Pancreas (tissue), 10 donors: ENCODE results near the gene MS4A6E. TPM values are rescaled to one million over a fixed set of nuclear protein-coding genes. Genes with fewer than 3 reads are reported as not detected.
"Not testable (repeated sequence)": the region's sequence is repeated elsewhere in the genome, so short reads cannot be mapped to it uniquely, and the experiment has no call there.

ENCODE experiments used
- ATAC-seq, 4 donors: fragments of 200-7000 bp; cut with Tn5 transposase; one replicate each; pipeline versions ENCODE4 v1.8.0 to v1.9.1; 2020; ENCODE audit warnings: mild to moderate bottlenecking in 4 of 4, moderate library complexity in 4 of 4
- DNase-seq, 6 donors: peaks; one replicate each; pipeline ENCODE4 v3.0.0-alpha.2; 2020
- FAIRE-seq: peaks from 2 replicates; lab custom pipeline; 2012; peaks lifted over from hg19 to GRCh38; lab: Jason Lieb, UNC
- H3K27ac ChIP-seq, 4 donors: fragments of 200-600 bp; sonication (generic); 1 replicate in 3 of 4; 2 replicates in 1 of 4; pipeline versions ENCODE4 v1.5.0 to v1.8.0; 2020
- H3K27me3 ChIP-seq, 4 donors: fragments of 200-600 bp; one replicate each; pipeline ENCODE4 v1.8.0; 2021
- H3K36me3 ChIP-seq, 3 donors: fragments of 200-600 bp; sonication (generic) in 1 of 3; one replicate each; pipeline versions ENCODE4 v1.5.0 to v1.8.0; 2020 to 2021
- H3K4me1 ChIP-seq, 3 donors: fragments of 200-600 bp; one replicate each; pipeline ENCODE4 v1.8.0; 2021
- H3K4me3 ChIP-seq, 4 donors: fragments of 200-600 bp; sonication (generic) in 2 of 4; one replicate each; pipeline versions ENCODE4 v1.5.0 to v1.8.0; 2020 to 2021
- H3K9me3 ChIP-seq, 4 donors: fragments of 200-600 bp; one replicate each; pipeline ENCODE4 v1.8.0; 2021
- CTCF ChIP-seq, 4 donors: fragments of 200-600 bp; sonication (generic) in 3 of 4; IDR thresholded peaks; one replicate each; pipeline versions ENCODE4 v1.5.0 to v1.8.0; 2021; ENCODE audit warnings: antibody characterized with exemption in 4 of 4
- WGBS, 2 donors: extraction: QIAGEN DNeasy Blood & Tissue Kit; methylation state at CpG; one replicate each; pipeline ENCODE4 v1.1.7; 2013; 5-methylcytosine and 5-hydroxymethylcytosine counted together
- intact Hi-C, 3 donors: fragments of 100-400 bp; cut with DNase I; formaldehyde crosslinking; loops; one replicate each; pipeline versions ENCODE4 v1.11.1 to v1.14.2; 2022
- polyA plus RNA-seq, 2 donors: library from polyadenylated mRNA; stranded (reverse); fragments of 200-250 nt; gene quantifications; one replicate each; pipeline ENCODE4 v1.2.3, GENCODE V29; 2013
- total RNA-seq, 6 donors: library from RNA; stranded (reverse); fragmentation: NEBNext Ultra II Directional in 4 of 6; extraction: Animal tissue kit (Norgen Biotek cat#: 25700) in 4 of 6; gene quantifications; one replicate each; pipeline versions ENCODE4 v1.2.1 to v1.2.4, GENCODE V29; 2021 to 2023
- donor health status: healthy with polysubstance abuse.
- donor health status: DM: no; HTN: no; CAD: no; lungs with moderate emphysema.
- donor health status: DM: no; HTN: no; CAD: no.
- donor health status: control.
- donor health status: control.
- donor health status: Bipolar disorder and iron deficiency.
- donor health status: DM: yes; HTN: yes; CAD: no.
- donor health status: DM: no; HTN: no; CAD: no.
- donor health status: DM: no; HTN: no; CAD: no.
- donor health status: DM: yes; HTN: yes; CAD: no.

MS4A6E gene
- total and polyA plus RNA-seq, 8 donors = not detected

- Histone ChIP-seq H3K27ac (no peak overlapping the region), H3K36me3 (no peaks in the 10 kb centered on the region), H3K4me1 (no peaks in the 10 kb centered on the region), H3K27me3 (no peaks in the 10 kb centered on the region), H3K4me3 (no peak overlapping the region), H3K9me3 (no peaks in the 10 kb centered on the region)
- peak in 4 of 6 donors; percentile 33 to 74 (median 47) for DNase-seq
- peak; percentile 58 to 75 (median 58) for TF ChIP-seq CTCF (IDR thresholded peaks at IDR 0.05)
- intact Hi-C loops = loop anchor here in 2 of 3 donors (10.0 kb wide), 2 partner anchors 121 to 251 kb away; no protein-coding TSS in a partner anchor
- WGBS, 2 donors = 46 to 55% methylated on average over 7 of the region's 7 CpGs
- ATAC-seq = peak; percentile 75 to 97 (median 94)
- no peak for FAIRE-seq
These were observed 36.8 kb downstream of the MS4A6E start for GRCh38 chr11:60363542-60364470.

- H3K9me3 ChIP-seq, ATAC-seq, H3K4me3 ChIP-seq, H3K27me3 ChIP-seq, DNase-seq, H3K27ac ChIP-seq, FAIRE-seq, H3K36me3 ChIP-seq: not testable (repeated sequence)
- 88% methylated on average over 15 of the region's 15 CpGs for WGBS, 2 donors
- H3K4me1 ChIP-seq = peaks cover 7 to 18% (median 15%) of the 10 kb centered on the region in 3 donors
- intact Hi-C loops = loop anchor here in 2 of 3 donors (10.0 kb wide), 2 partner anchors 118 to 248 kb away; no protein-coding TSS in a partner anchor
These were observed 39.3 kb downstream of the MS4A6E start for GRCh38 chr11:60366262-60366904.

- 73 to 78% methylated on average over 2 of the region's 2 CpGs for WGBS, 2 donors
- Histone ChIP-seq H3K9me3 (no peaks in the 10 kb centered on the region), H3K36me3 (no peaks in the 10 kb centered on the region), H3K27ac (no peak overlapping the region), H3K4me1 (peaks cover 9 to 24% (median 20%) of the 10 kb centered on the region in 3 donors), H3K4me3 (no peak overlapping the region), H3K27me3 (no peaks in the 10 kb centered on the region)
- no peak for FAIRE-seq
- no peak for TF ChIP-seq CTCF (IDR thresholded peaks at IDR 0.05)
- ATAC-seq = no peak
- DNase-seq = no peak
- intact Hi-C loops = loop anchor here in 2 of 3 donors (10.0 kb wide), 2 partner anchors 118 to 248 kb away; no protein-coding TSS in a partner anchor
These were observed 40.0 kb downstream of the MS4A6E start for GRCh38 chr11:60367009-60367408.

GRCh38 chr11:60367896-60368295 is 40.8 kb downstream of the MS4A6E start:
- Histone ChIP-seq H3K9me3 (no peaks in the 10 kb centered on the region), H3K36me3 (no peaks in the 10 kb centered on the region), H3K4me1 (peaks cover 9 to 24% (median 20%) of the 10 kb centered on the region in 3 donors), H3K27ac (no peak overlapping the region), H3K27me3 (no peaks in the 10 kb centered on the region), H3K4me3 (no peak overlapping the region)
- 96% methylated on average over 19 of the region's 19 CpGs for WGBS, 2 donors
- FAIRE-seq = no peak
- peak in 1 of 6 donors; percentile 34 for DNase-seq
- intact Hi-C loops = loop anchor here in 2 of 3 donors (10.0 kb wide), 2 partner anchors 117 to 247 kb away; no protein-coding TSS in a partner anchor
- ATAC-seq = no peak
- TF ChIP-seq CTCF (IDR thresholded peaks at IDR 0.05) = no peak

- Histone ChIP-seq H3K4me3 (no peak overlapping the region), H3K4me1 (peaks cover 9 to 24% (median 20%) of the 10 kb centered on the region in 3 donors), H3K27me3 (no peaks in the 10 kb centered on the region), H3K36me3 (no peaks in the 10 kb centered on the region), H3K9me3 (no peaks in the 10 kb centered on the region), H3K27ac (peak overlapping the region; percentile 42 to 79 (median 69))
- FAIRE-seq (no peak), ATAC-seq (peak; percentile 54 to 78 (median 68)), DNase-seq (no peak)
- WGBS, 2 donors = 11 to 20% methylated on average over 2 of the region's 2 CpGs
- no peak for TF ChIP-seq CTCF (IDR thresholded peaks at IDR 0.05)
- intact Hi-C loops = no loop called here
These were observed 43.3 kb downstream of the MS4A6E start for GRCh38 chr11:60370252-60370810.
